Stimulated activated naive CD8-positive, alpha-beta T cell treated with anti-CD3 and anti-CD28 coated beads, Interleukin-15, amount 100 ng/mL, for 72 hours (primary cell): ENCODE data around the gene CLMN.
A peak's percentile ranks its signal among the peaks of the same experiment; 100 is the strongest.
"Not testable (repeated sequence)": the region's sequence is repeated elsewhere in the genome, so short reads cannot be mapped to it uniquely, and the experiment has no call there.

Source experiments
- ATAC-seq: fragments of 150-1000 bp; cut with Tn5 transposase; 2 replicates; pipeline ENCODE4 v1.10.0; 2021; ENCODE audit warnings: mild to moderate bottlenecking, moderate library complexity
- DNase-seq, 2 donors: peaks; one replicate each; pipeline ENCODE4 v3.0.0; 2021 to 2022
- H3K27ac Mint-ChIP-seq, 2 donors: one replicate each; pipeline ENCODE4 v1.8.0; 2022; ENCODE audit warnings: mild to moderate bottlenecking in 2 of 2, mixed read lengths in 2 of 2, moderate library complexity in 2 of 2
- H3K27me3 Mint-ChIP-seq: one replicate; pipeline ENCODE4 v1.8.0; 2022; ENCODE audit warnings: mixed read lengths
- H3K4me1 Mint-ChIP-seq: one replicate; pipeline ENCODE4 v1.8.0; 2022; ENCODE audit warnings: mild to moderate bottlenecking, mixed read lengths
- H3K4me3 Mint-ChIP-seq, 2 donors: one replicate each; pipeline ENCODE4 v1.8.0; 2022; ENCODE audit warnings: mild to moderate bottlenecking in 2 of 2, mixed read lengths in 2 of 2, moderate library complexity in 1 of 2
- H3K9me3 Mint-ChIP-seq, 2 donors: one replicate each; pipeline ENCODE4 v1.8.0; 2022; ENCODE audit warnings: mixed read lengths in 2 of 2

Gene CLMN

DNA sequence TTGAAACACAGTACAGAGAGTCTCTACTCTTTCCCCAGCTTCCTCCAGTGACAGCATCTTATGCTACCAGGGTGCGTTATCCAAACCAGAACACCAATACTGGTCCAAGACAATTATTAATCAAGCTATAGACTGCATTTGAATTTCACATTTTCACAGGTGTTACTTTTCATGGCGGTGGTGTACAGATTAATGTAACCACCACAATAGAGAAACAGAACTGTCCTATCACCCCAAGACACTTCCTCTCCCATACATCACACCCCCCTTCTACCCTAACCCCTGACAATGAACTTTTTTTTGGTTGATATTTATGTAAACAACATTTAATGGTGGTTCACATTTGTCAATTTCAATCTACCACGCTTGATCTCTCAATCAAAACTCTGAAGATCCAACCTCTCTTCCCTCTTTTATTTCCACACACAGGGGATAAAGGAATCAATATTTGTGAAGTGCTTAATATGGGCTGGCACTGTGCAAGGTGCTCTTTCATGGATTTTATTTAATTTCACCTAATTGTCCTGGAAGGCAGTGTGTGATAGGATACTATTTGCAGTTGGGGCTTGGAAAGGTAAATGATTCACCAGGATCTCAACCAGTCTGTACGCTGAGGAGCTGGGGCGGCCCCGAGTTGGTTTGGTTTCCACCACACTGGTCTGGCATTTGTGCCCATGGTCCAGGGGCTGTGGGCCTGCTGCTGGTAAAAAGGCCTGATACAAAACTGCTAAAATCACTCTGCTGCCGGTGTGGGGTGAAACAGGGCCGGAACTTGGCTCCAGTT lies 107.8 kb downstream of the CLMN start:
- DNase-seq (no peak), ATAC-seq (no peak)
- no peaks in the 10 kb centered on the region for H3K4me1 Mint-ChIP-seq
- no peak overlapping the region for H3K27ac Mint-ChIP-seq
- no peak overlapping the region for H3K4me3 Mint-ChIP-seq
- H3K9me3 Mint-ChIP-seq = no peaks in the 10 kb centered on the region
- H3K27me3 Mint-ChIP-seq = no peaks in the 10 kb centered on the region

DNA sequence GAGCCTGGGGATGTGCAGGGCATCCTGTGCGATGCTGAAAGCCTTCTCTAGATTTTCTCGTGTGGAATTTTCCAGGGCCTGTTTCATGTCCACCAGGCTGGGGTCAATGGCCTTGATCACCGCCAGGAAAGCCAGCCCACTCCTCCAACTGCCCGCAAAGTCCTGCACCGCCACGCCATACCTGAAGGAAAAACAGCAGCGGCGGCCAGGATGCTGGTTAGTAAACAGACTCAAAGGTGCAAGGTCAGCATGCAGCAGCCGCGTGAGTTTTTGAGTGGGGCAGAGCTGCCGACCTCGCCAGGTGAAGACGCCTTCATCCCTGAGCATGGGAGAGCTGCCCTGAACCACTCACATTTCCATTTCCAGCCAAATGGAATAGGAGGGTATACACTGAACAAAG lies 109.0 kb downstream of the CLMN start:
- ATAC-seq = no peak

DNA sequence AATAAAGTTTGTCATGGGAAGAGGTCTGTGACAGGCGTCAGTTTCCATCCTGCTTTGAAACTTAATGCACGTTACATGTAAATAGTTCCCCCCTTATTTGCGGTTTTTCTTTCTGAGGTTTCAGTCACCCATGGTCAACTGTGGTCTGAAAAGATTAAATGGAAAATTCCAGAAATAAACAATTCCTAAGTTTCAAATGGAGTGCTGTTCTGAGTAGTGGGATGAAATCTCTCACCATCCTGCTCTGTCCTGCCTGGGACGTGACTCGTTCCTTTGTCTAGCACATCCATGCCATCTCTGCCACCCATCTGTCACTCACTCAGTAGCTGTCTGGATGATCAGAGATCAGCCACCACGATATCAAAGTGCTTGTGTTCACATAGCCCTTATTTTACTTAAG lies 111.1 kb downstream of the CLMN start:
- Mint-ChIP-seq H3K4me3 (no peak overlapping the region), H3K9me3 (peaks cover 0 to 6% of the 10 kb centered on the region in 2 donors), H3K27ac (no peak overlapping the region), H3K27me3 (no peaks in the 10 kb centered on the region), H3K4me1 (no peaks in the 10 kb centered on the region)
- ATAC-seq (no peak), DNase-seq (no peak)

More for the DNA sequence above, 109.0 kb downstream of the CLMN start:
- Mint-ChIP-seq H3K9me3 (no peaks in the 10 kb centered on the region), H3K27me3 (no peaks in the 10 kb centered on the region), H3K4me3 (no peak overlapping the region), H3K27ac (no peak overlapping the region), H3K4me1 (no peaks in the 10 kb centered on the region)
- no peak for DNase-seq

DNA sequence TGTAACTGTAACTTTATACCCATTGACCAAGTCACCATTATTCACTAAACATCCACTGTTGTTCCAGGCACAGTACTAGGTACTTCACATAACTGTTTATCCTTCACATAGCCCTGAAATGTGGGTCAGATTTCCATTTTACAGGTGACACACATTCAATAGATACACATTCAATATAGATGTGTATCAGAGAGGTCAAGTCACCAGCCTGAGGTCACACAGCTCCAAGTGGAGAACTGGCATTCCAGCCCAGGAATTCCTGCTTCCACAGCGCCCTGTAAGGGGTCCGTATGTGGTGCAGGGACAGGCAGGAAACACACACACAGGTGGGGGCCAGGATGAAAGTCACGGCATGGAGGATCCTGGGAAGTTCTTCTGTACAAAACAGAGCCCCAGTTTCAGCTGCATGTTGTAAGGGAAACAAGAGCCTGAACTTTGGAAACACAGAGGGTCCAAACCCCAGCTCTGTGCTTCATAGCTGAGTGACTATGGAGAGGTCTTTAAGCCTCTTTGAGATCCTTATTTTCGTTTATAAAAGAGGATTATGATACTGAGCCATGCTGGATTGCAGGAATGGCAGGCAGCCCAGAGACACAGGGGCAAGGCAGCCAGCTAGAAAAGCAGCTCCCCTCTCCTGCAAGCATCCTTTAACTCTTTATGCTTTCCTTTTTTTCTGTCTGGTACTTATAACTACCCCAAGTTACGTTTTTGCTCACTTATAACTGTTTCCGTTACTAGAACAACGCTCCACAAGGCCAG lies 112.1 kb downstream of the CLMN start:
- no peak for ATAC-seq
- H3K27me3 Mint-ChIP-seq = no peaks in the 10 kb centered on the region
- no peaks in the 10 kb centered on the region for H3K4me1 Mint-ChIP-seq
- no peak overlapping the region for H3K4me3 Mint-ChIP-seq
- H3K9me3 Mint-ChIP-seq = peaks cover 0 to 6% of the 10 kb centered on the region in 2 donors
- no peak for DNase-seq
- no peak overlapping the region for H3K27ac Mint-ChIP-seq

DNA sequence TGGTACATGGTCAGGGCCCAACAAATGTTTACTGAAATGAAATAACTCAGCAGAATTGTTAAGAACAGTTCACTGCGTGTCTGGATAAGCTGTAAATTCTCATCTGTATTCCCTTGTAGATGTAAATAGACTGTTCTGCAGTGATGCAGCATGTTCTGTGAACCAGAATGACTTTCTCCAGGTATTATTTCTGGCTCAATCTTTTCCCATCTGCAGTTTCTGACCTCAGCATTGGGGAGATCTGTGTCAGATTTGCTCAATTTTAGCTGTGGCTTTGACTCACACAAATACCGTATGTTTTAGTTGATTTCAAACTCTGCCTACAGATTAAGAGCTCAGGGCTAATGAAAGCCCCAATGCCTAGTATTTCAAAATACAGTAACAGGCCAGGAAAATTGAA lies 113.2 kb downstream of the CLMN start:
- ATAC-seq (no peak), DNase-seq (no peak)
- H3K4me1 Mint-ChIP-seq = no peaks in the 10 kb centered on the region
- no peak overlapping the region for H3K4me3 Mint-ChIP-seq
- no peaks in the 10 kb centered on the region for H3K27me3 Mint-ChIP-seq
- H3K9me3 Mint-ChIP-seq = peaks cover 0 to 6% of the 10 kb centered on the region in 2 donors
- no peak overlapping the region for H3K27ac Mint-ChIP-seq

DNA sequence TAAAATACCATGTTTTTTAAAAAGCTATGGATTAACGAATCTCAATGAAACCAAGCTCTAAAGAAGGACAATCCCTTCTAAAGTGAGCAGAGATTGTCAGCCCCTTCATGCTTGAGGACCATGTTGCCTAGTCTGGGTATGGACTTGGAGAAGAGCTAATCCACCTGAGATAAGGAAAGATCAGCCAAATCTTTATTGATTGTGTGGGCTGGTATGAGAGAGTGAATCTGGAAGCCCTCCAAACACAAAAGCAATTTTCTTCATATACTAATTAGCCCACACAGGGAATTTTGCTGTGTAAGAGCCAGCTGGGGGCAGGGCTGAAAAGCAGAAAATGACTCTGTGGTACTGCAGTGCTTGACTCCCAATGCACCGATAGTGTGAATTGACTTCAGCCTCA lies 115.0 kb downstream of the CLMN start:
- Mint-ChIP-seq H3K27me3 (no peaks in the 10 kb centered on the region), H3K4me1 (no peaks in the 10 kb centered on the region), H3K27ac (no peak overlapping the region), H3K9me3 (peaks cover 0 to 6% of the 10 kb centered on the region in 2 donors), H3K4me3 (no peak overlapping the region)
- DNase-seq = no peak
- ATAC-seq = no peak

DNA sequence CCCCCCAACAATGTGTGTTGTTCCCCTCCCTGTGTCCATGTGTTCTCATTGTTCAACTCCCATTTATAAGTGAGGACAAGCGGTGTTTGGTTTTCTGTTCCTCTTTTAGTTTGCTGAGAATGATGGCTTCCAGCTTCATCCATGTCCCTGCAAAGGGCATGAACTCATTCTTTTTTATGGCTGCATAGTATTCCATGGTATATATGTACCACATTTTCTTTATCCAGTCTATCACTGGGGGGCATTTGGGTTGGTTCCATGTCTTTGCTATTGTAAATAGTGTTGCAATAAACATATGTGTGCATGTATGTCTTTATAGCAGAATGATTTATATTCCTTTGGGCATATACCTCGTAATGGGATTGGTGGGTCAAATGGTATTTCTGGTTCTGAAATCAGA lies 118.0 kb downstream of the CLMN start:
- H3K27ac Mint-ChIP-seq, DNase-seq, ATAC-seq, H3K4me3 Mint-ChIP-seq, H3K9me3 Mint-ChIP-seq, H3K27me3 Mint-ChIP-seq, H3K4me1 Mint-ChIP-seq: not testable (repeated sequence)

DNA sequence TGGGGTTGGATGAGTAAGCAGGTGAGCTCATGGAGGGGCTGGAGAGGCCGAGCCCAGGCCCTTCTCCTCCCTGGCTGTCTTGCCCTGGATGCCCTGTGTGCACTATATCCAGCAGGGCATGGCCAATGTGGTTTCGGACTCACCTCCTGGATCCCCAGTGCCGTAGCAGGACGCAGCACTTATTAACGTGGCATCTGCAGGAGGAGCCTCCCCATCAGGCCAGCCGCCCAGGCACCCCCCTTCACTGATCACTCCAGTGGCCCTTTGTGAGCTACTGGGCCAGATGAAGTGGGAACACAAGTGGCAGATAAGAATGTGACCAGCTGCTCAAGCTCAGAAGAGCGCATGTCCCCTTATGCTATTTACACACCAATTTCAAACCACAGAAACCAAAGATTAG lies 119.3 kb downstream of the CLMN start:
- peaks cover 7% of the 10 kb centered on the region for H3K4me1 Mint-ChIP-seq
- H3K4me3 Mint-ChIP-seq = no peak overlapping the region
- no peak for DNase-seq
- H3K27me3 Mint-ChIP-seq = no peaks in the 10 kb centered on the region
- no peak for ATAC-seq
- no peak overlapping the region for H3K27ac Mint-ChIP-seq
- H3K9me3 Mint-ChIP-seq = peaks cover 0 to 5% of the 10 kb centered on the region in 2 donors

DNA sequence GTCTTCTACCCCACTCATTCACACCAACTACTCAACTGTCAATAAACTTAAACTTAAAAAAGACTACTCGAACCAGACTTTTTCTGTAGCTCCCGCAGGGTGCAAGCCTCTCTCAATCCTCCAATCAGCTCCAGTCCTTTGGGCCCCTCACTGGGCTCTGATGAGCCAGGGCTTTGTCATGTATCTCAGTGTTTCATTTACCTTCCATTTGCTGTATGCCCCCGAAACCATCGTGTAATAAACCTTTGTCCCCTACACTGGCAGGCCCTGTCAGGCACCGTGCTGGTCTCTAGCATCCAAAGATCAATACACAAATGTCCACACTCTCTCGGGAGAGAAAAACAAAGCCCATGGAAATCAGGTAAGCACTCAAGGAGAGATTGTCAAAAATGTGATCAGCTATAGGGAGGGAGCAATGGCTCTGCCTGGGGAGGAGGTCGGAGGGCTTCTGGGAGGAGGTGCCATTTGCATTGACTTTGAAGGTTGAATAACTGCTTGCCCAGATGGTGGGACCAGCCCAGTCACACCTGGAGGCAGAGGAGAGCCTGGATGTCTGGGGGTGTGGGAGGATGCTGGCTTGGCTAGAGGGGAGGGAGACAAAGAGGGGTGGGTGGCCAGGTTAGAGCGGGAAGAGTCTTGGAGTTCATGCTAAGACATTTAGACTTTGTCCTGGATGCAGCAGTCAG lies 120.3 kb downstream of the CLMN start:
- H3K4me1 Mint-ChIP-seq = peaks cover 7% of the 10 kb centered on the region

DNA sequence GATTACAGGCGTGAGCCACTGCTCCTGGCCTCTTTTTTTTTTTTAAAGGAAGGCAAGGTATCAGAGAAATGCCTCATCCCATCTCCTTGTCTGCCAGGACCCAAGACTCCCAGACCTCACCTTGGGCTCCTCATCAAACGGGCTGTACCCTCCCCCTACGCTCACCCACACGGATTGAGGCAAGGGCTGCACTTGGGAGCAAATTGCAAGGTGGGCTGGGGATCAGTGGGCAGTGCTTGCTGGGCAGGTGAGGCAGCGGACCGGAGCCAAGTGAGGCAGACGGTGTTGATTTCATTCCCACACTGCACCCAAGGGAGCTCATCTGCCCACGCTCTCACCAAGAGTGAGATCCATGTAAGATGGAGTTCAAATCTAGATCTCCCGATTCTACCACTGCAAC lies 121.4 kb downstream of the CLMN start:
- no peak overlapping the region for H3K27ac Mint-ChIP-seq
- peaks cover 7% of the 10 kb centered on the region for H3K4me1 Mint-ChIP-seq
- H3K9me3 Mint-ChIP-seq = no peaks in the 10 kb centered on the region
- H3K27me3 Mint-ChIP-seq = no peaks in the 10 kb centered on the region
- H3K4me3 Mint-ChIP-seq = no peak overlapping the region
- DNase-seq (no peak), ATAC-seq (no peak)

More for the DNA sequence above, 120.3 kb downstream of the CLMN start:
- Mint-ChIP-seq H3K4me3 (no peak overlapping the region), H3K27ac (peak overlapping the region in 1 of 2 donors; percentile 28), H3K9me3 (no peaks in the 10 kb centered on the region), H3K27me3 (no peaks in the 10 kb centered on the region)
- DNase-seq (no peak), ATAC-seq (no peak)

DNA sequence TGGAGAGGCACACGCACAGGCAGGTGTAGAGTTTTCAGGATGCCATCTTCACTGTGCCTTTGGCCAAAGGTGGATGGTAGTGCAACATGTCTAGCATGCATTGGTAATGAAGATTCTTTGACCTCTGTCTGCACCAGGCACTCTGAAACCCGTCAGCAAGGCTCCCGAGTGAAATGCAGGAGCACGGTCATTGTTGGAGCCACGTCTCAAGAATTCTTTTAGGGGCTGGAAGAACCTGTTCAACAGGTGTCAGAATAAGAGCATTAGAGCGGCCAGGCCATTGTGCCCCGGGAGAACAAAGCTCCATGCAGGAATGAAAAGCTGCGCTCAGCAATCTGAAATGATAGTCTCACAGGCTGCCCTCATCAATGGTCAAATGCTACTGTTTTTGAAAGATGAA lies 122.2 kb downstream of the CLMN start:
- ATAC-seq (no peak), DNase-seq (no peak)
- Mint-ChIP-seq H3K9me3 (no peaks in the 10 kb centered on the region), H3K27me3 (no peaks in the 10 kb centered on the region), H3K27ac (no peak overlapping the region), H3K4me1 (peaks cover 7% of the 10 kb centered on the region), H3K4me3 (no peak overlapping the region)

DNA sequence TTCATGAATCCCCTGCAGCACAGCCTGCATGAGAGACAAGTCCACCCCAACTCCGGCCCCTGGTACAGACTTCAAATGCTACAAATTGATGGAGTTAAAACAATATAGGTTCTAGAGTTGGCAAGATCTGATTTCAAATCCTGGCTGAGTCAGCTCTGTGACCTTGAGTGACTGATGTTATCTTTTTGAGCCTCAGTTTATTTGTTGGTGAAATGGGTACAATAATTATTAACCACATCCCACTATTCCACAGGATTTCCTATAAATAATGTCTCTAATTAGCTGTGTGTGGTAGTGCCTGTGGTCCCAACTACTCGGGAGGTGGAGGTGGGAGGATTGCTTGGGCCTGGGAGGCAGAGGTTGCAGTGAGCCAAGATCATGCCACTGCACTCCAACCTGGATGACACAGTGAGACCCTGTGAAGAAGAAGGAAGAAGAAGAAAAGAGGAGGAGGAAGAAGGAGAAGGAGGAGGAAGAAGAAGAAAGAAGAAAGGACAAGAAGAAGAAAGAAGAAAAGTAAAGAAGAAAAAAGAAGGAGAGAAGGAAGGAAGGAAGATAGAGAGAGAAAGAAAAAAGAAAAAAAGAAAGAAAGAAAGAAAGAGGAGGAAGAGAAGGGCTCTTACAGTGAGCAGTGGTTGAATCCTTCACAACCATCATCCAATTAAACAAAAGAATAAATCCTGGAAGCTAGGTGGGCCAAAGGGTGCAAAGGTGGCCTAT lies 122.7 kb downstream of the CLMN start:
- Mint-ChIP-seq H3K4me1 (peaks cover 7% of the 10 kb centered on the region), H3K27me3 (no peaks in the 10 kb centered on the region), H3K27ac (peak overlapping the region in 1 of 2 donors; percentile 35), H3K9me3 (no peaks in the 10 kb centered on the region), H3K4me3 (no peak overlapping the region)
- DNase-seq (no peak), ATAC-seq (no peak)

DNA sequence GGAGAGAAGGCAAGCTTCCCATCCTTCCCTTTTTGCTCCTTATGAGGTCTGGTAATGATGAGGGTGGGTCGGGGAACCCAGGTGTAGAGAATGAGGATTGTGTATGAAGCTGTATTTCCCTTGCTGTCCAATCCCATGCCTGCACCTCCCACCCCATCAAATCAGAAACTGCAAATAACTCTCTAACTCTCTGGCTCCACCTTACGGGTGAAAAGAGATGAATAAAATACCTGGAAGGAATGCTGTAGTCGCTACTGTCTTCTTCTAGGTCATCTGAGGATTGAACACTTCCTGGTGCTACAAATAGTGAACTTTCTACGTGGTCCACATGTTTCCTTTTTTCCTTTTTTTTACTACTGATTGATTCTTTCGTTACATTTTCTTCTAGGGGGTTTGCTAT lies 123.4 kb downstream of the CLMN start:
- Mint-ChIP-seq H3K27ac (no peak overlapping the region), H3K4me3 (no peak overlapping the region), H3K27me3 (no peaks in the 10 kb centered on the region), H3K9me3 (no peaks in the 10 kb centered on the region), H3K4me1 (peaks cover 10% of the 10 kb centered on the region)
- peak; percentile 64 for ATAC-seq
- peak in 1 of 2 donors; percentile 9 for DNase-seq

DNA sequence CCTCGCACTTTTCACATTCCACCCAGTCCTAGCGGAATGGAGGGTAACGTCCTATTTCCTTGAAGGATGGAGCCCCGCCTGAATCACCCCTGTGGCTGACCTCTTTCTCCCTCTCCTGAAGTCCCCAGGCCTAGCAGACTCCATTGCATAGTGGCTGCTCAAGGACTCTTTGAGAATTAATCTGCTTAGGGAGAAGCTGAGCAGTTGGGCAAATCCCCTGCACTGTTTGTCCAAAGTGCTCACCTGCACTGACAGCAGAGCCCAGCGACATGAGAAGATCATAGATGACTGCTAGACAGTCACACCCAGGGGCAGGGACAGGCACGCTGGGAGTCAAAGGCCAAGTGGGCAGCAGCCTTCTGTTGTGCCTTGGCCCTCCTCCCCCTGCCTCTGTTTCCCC lies 124.7 kb downstream of the CLMN start:
- DNase-seq = no peak
- no peak for ATAC-seq
- H3K27me3 Mint-ChIP-seq = peaks cover 10% of the 10 kb centered on the region
- H3K9me3 Mint-ChIP-seq = no peaks in the 10 kb centered on the region
- H3K27ac Mint-ChIP-seq = peak overlapping the region in 1 of 2 donors; percentile 47
- peaks cover 16% of the 10 kb centered on the region for H3K4me1 Mint-ChIP-seq
- no peak overlapping the region for H3K4me3 Mint-ChIP-seq

DNA sequence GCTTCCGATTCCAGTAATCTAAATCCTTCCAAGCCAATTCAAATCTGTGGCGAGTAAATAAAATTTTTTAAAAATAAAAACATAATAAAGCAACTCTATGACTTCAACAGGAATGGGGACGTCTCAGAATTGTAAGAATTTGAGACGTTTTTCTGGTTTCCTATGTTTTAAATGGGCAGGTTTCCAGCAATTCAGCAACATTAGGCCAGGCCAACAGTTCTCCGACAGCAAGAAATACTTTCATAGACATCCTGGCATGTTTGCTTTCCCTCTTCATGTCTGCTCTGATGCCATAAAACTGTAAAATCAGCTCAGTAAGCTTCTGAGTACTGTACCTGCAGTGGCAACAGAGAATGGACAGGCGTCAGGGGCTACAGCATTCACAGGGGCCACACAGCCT lies 126.6 kb downstream of the CLMN start:
- ATAC-seq (no peak), DNase-seq (no peak)
- no peak overlapping the region for H3K4me3 Mint-ChIP-seq
- H3K27ac Mint-ChIP-seq = no peak overlapping the region
- peaks cover 2% of the 10 kb centered on the region in 2 donors for H3K9me3 Mint-ChIP-seq
- H3K27me3 Mint-ChIP-seq = peaks cover 17% of the 10 kb centered on the region
- H3K4me1 Mint-ChIP-seq = peaks cover 16% of the 10 kb centered on the region
